Measurements from ENCODE around the gene MAPRE3.
A peak's percentile ranks its signal among the peaks of the same experiment; 100 is the strongest.

MAPRE3 gene

DNA sequence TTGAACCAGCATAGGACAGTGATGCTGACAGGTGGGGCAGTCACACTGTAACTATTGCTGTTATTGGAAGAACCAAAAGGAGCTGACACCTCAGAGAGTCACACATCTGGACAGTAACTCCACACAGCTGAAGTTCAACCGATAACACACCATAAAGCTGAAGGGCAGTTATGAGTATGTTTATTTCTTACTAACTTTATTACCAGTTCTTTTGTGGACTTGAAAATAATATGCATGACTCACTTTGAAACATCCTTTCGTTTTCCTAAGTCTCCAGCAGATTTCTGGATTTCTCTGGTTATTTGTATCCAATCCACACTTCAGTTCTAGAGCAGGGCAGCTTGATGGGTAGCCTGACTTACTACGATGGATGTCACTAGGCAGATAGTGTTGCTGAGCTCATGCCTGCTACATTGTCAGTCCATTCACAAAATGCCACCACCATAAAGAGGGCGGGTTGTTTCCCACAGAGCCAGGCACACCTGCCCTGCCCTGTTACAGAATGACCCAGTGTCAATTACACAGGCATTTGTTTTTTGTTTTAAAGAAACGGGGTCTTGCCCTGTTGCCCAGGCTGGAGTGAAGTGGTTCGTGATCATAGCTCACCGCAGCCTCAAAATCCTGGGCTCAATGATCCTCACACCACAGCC lies 72.7 kb downstream of the MAPRE3 start:
- no peak for DNase-seq

DNA sequence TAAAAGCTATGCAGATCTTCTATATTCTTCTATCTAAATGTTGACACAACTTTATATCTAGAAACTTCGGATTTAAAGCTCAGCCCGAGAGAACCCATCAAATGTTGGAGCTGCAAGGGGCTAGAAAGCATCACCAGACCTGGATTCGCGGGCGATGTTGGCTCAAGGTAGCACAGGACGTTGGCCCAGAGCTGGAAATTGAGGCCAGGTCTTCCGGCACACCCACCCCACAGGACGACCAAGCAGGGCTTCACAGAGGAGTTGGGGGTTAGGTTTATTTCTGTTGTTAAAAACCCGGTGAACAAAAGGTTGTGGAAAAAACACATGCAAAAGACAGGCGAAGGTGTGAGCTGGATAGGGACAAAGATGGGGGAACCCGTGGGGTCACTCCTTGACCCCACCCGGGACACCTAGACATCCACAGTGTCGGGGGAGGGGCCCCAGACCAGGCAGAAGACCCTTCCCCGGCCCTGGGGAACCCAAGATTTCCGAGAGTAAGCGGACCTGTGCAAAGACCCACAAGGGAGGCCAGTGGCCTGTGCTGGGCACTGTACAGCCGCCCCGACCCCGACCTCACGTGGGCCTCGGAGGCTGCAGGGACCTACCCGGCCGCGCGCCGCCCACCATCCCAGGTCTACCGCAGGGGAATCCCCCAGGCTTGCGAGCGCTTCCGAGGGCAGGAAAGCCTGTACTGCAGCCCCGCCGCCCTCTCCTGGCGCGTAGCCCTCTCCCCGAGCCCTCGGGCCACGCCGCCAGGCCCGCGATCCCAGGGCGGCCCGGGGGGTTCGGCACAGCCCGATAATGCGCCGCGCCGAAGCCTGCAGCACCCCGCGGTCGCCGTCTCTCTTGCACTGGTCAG lies 79.2 kb downstream of the MAPRE3 start:
- no peak for DNase-seq

DNA sequence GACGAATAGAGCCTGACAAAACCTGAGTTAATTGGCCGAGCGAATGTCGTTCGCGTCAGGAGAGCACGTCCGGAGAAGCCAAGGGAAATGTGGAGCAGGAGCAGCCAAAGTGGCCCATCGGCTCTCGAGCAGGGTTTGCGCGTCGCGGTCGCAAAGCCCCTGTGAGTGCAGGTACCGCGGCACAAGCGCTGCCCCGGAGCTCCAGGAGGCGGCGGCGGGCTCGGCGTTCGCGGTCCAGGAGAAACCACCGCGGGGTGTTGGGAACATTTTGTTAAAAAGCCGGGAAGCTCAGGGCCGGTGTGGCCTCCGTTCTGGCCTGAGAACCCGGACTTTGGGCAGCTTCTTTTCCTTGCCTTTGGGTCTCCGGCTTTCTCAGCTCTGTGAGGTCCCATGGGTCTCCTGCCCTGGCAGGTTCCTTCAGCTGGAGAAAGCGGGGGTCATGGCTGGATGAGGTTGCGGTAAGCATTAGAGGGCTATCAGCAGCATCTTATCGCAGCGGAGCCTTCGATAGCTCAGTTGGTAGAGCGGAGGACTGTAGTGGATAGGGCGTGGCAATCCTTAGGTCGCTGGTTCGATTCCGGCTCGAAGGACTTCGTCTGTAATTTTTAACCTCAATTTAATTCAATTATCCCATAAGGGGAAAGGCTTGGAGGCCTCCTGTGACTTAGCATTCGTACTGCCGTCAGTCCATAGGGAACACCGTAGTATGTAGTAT lies 80.0 kb downstream of the MAPRE3 start:
- DNase-seq: peak; percentile 94

DNA sequence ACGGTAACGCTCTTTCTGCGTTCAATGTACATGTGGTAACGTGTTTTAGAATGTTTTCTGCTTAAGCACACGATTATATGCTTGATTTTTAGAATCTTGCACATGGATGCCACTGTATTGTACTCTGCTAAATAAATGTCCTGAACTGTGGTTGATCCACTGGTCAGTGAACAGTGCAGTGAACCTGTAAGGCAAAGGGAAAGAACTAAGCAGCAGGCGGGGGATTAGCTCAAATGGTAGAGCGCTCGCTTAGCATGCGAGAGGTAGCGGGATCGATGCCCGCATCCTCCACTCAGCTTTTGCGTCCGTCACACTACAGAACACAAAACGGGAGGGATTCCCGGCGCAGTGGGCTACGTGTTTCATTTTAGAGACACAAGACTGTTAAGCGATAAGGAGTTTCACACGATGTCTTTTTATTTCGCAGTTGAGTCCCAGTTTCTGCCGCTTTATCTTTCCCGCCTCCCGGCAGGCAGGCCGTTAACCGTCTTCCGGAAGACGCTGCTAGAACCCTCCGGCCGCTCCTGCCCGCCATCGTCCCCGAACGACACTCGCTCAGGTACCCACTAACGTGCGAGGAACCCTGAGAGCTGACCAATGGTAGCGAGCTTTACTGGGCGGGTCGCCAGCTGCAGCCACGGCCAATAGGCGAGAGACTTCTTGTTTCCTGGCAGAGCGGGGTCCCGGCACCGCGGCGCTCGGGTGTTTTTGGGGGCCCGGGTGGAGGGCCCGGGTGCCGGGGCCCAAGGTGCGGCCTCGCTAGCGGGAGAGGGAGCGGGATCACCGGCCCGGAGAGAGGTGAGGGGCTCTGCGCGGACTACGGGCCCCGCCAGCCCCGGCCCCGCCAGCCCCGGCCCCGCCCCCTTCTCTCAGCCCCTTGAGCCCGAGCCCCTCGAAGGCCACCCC lies 80.8 kb downstream of the MAPRE3 start, which contains the start of gene AGBL5:
Gene AGBL5 (plus strand): TSS at position 673 of the 906 bp plus-strand sequence. CDS start 1,291 bp downstream, outside the sequence.
- peak; percentile 93 for DNase-seq

DNA sequence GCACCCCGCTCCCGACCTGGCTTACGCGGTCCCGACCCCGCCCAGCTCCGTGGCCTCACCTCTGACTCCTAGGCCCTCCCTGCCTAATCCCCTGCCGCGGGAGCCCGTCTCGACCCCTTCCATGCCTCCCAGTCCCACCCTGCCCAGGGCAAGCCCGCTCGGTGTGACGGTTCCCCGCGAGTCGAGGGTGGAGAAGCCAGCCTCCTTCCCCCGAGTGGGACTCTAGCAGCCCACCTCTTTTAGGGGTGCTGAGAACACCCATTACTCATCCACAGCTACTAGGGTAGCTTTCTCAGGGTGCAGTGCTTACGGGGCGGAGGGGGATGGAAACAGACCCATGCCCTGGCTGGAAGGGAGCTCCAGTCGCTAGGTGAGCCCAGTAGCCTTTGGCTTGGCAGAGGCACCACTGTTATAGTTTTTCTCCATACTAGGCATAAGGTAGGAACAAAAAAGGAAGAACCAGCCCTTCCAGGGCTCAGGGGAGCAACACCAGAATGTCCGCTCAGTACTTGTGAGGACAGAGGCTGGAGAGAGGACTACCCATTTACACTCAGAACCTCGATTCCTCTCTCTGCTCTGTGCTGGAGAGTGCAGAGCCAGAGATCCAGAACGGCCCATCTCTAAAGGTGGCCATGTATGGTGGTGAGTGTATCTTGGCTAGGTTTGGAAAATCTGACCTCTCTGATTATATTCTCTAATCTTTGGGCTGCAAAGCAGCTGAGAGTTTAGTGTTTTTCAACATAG lies 81.6 kb downstream of the MAPRE3 start:
- DNase-seq: no peak

DNA sequence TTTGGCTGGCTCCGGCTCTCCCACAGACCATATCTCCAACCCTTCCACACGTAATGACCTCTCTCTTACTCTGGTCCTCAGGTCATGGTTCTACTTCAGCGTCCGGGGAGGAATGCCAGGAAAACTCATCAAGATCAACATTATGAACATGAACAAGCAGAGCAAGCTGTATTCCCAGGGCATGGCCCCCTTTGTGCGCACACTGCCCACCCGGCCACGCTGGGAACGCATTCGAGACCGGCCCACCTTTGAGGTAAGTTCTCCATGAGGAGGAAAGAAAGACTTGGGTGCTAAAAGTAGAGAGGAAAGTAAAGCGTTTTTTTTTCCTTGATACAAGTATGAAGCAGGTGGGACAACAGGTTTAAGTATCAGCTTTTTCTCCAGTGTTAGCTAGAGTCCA lies 82.9 kb downstream of the MAPRE3 start:
- DNase-seq: no peak

DNA sequence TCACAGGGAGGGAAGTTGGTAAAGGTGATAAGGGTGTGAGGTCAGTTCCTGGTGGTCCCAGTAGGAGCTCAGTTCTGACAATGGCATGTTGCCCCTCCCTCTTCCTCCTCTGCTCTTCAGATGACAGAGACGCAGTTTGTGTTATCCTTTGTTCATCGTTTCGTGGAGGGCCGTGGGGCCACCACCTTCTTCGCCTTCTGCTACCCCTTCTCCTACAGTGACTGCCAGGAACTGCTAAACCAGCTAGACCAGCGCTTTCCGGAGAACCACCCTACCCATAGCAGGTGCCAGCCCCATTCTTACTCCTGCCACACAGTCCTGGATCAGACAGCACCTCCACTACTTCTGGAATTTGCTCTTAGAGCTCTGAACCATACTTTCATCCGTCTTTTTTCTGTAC lies 83.3 kb downstream of the MAPRE3 start:
- no peak for DNase-seq

DNA sequence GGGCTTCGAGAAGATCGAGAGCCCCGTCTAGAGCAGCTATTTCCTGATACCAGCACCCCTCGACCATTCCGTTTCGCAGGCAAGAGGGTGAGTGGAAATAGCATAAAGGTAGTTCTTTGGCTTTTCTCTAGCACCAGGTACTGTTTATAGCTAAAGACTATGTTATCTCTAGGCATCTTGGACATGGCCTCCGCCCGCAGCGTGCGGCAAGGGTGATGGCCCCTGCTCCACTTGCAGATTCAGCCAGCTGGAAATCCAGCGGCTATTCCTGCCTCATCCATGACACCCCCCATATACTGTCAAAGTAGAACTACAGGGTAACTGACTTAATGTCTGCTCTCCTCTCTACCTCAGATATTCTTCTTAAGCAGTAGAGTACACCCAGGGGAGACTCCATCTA lies 84.3 kb downstream of the MAPRE3 start:
- no peak for DNase-seq

DNA sequence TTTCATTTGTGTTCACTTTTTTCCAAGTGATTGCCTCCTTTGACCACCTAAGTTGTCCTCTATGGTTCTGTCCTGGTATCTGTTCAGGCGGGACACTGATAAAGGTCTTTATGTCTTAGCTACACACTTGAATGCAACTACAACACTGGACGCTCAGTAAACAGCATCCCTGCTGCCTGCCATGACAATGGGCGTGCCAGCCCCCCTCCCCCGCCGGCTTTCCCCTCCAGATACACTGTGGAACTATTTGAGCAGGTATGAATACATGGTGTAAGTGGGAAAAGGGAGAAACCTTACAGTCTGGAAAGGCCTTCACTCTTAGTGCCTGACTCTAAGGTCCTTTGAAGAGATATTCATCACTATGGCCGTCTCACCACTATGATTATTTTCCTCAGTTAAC lies 86.7 kb downstream of the MAPRE3 start:
- DNase-seq: no peak

DNA sequence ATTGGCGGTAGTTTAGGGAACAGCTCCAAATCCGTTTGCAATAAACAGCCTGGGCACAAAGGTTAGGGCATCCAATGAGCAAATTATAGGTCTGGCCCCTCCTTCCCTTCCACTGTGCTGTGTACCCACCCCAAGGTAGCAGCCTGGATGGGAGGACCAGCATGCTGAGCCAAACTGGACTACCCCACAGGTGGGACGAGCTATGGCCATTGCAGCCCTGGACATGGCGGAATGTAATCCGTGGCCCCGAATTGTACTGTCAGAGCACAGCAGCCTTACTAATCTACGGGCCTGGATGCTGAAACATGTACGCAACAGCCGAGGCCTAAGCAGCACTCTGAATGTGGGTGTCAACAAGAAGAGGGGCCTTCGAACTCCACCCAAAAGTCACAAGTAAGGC lies 87.8 kb downstream of the MAPRE3 start:
- no peak for DNase-seq

DNA sequence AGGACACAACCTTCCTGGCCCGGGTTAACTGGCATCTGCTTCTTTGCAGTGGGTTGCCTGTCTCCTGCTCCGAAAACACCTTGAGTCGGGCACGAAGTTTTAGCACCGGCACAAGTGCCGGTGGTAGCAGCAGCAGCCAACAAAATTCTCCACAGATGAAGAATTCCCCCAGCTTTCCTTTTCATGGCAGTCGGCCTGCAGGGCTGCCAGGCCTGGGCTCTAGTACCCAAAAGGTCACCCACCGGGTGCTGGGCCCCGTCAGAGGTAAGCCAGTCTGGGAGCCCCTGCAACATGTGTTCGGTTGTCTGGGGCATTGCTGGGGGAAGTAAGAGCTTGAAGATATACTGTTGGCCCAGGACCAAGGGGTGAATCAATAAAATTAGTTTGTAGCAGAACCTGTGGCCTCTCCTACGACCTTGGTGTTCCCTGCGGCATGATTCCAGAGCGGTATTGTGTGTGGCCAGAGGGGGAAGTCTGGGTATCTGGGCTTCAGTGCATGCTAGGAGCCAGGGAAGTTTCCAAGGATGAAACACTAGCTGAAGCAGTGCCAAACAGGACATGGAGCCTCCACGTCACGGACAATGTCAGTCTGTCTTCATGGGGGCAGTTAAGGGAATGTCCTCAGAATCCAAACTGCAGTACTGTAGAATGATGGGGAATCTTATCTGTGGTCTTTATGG lies 88.8 kb downstream of the MAPRE3 start:
- no peak for DNase-seq

DNA sequence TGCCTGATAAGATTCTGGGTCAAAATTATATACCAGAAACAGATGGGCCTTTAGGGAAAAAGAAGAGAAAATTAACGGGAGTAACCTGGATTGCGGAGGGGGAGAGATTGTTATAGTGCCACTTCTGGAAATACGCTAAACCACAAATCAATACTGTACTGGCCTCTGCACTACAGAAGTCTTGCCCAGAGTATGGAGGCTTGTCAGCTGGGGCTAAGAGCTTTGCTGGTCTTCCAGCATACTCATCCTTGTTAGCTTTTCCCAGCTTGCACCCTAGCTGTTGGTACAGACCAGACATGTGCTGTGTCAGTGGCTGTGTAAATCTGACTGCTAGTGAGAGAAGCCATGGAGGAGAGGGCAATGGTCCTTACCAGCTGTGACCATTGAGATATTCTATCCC lies 89.9 kb downstream of the MAPRE3 start:
- no peak for DNase-seq

DNA sequence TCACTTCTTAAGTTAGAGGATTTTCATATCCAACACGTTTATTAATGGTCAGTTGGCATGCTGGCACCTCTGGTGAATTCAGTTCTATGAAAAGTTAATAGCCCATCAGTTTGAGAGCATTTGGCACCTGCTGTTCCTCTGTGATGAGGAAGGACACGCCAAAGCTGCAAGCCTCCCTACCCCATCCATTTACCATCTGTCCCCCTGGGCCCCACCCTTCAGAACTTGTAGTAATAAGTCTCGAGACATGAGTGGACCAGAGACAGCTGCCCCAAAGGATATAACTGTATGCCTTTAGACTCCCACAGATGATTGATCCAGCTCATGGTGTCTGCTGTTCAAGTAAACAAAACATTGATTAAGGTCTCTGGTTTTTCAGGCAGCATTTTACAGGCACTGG lies 94.7 kb downstream of the MAPRE3 start:
- no peak for DNase-seq

DNA sequence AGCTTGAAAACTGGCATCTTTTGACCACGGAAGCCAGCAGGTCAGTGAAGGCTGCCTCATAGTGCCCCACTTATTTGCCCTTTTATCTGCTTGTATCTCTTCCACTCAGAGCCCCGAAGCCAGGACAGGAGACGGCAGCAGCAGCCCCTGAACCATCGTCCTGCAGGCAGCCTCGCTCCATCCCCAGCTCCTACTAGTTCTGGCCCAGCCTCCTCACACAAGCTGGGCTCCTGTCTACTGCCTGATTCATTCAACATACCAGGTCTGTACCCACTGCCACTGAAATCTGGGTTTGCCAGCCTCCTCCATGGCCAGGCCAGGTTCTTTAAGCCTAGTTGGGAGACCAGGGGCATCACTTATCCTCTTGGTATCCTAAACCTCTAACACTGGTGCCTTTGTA lies 96.9 kb downstream of the MAPRE3 start:
- no peak for DNase-seq

DNA sequence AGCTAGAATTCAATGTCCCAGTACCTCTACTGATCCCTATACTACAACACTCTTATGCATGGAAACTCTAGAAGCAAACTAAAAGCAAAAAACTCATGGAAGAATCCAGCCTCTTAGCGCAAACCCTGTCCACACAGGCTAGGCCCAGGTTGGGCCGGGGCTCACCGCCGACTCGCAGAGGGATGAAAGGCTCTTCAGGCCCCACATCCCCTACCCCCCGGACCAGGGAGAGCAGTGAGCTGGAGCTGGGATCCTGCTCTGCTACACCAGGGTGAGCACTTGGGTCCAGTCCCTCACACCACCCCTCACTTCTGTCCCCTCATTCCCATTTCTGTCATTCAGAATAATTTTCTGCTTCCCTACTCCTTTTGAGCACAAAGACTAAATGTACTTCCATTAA lies 99.0 kb downstream of the MAPRE3 start:
- no peak for DNase-seq

DNA sequence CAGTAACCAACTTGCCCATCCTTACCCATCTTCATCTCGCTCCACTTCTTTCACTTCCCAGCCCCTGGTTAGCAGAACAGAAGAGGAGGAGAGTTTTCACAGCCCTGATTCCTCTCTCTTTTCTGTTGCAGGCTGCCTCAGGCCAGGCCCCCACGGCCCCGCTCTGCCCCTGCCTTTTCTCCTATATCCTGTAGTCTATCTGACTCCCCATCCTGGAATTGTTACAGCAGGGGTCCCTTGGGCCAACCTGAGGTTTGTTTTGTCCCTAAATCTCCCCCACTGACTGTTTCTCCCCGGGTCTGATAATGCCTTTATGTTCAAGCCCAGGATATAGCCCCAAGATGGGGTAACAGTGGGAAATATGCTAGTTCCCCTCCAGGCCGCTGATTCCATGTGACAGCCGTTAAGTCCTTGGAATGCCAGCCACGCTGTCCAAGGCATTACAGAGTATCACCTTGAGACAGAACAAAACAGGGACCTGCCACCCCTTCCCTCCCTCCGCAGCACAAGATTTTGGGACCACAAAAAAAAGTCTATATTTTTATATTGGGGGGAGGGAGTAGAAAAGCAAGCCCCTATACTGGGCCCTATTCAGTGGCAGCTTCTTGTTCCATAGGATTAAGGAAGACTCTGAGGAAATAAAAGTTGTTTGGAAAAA lies 99.7 kb downstream of the MAPRE3 start:
- DNase-seq: no peak

DNA sequence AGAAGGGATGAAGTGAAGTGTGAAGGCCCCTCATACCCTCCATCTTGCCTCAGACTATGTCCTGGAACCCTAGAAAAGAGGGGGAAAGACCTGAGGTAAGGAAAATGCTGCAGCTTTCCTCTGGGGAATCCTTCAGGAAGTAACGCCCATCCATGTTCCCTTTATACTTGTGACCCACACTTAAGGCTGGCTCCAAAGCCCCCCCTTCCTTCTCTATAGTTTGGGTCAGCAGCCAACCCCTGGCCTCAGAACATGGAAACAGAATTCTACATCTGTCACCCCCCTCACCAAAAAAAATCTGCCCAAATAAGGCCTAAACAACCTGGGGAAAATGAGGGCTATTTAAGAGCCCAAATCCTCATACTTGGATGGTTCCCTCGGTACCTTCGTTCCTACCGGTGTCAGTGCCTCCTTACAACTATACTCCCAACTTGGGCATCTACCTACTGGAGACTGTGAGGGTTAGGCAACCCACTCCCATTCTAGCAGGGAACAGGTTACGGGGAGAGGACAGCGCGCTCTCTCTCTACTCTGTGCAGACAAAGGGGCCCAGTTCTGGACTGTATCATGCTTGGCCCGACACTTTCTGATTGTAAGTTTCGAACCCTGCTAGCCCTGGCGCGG lies 100.3 kb downstream of the MAPRE3 start:
- DNase-seq: no peak

DNA sequence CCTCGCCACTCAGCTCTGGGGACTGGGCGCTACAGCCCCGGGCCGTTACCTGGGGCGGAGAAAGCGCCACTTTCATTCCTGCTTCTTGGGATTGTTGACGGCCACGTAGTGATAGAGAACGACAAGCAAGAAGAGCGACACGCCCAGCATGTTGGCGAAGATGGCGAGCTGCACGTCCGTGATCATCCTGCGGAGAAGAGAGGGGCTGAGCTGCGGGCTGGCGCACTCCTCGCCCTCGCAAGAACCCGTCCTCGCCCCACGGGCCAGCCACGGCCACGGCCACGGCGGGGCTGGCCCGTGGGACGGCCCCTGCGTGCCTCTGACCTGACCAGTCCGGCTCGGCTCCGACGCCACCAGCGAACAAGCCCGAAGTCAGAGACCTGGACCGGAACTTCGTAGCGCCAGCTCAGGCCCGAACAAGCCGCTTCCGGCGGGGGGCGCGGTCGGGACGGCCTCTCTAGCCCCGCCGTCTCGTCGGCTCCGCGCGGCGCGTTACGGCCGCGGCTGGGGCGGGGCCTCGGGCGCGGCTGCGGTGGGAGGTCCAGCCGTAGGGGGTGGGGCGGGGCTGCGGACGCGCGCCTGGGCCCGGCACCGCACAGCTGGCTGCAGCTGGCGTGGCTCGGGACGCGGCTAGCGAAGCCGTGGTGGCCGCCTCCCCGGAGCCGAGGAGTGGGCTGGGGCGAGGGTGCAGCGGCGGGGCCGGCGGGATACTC lies 101.0 kb downstream of the MAPRE3 start, which contains the start of gene OST4:
Gene OST4 (minus strand): TSS at position 378 of the 713 bp plus-strand sequence.
- DNase-seq: peak; percentile 69

Data from DMS153 (cell line).